Measurements from ENCODE around the gene FSTL1.

DNA sequence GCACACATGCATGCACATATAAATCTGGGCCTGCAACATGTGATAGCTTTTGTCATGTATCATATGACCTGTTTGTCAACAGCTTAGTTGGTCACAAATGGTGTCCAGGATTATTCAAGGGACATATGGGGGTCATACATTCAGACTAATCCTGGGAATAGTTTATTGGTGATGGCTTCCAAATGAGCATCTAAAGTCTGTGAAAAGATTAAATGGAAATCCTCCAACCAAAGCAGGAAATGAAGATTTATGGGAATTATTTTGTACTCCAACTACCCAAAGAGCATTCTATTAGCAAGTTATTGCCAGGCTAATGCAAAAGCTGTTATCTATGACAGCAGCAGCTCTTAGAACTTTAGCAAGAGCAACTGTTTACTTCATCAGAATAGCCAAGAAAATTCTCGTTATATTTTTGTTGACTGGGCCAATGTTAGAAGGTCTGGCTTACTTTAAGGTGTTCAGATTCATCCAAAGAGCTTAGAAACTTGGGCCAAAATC, 7.1 kb downstream of the FSTL1 start:
- TF ChIP-seq SUZ12 (IDR thresholded peaks at IDR 0.05) (no peak), FOXM1 (IDR thresholded peaks at IDR 0.05; ENCODE audit: borderline replicate concordance) (no peak), L3MBTL2 (conservative IDR thresholded peaks at IDR 0.05) (no peak), FOXA1 (IDR thresholded peaks at IDR 0.05) (no peak), ARNT (IDR thresholded peaks at IDR 0.05) (no peak), BHLHE40 (IDR thresholded peaks at IDR 0.05; ENCODE audit: borderline replicate concordance) (no peak), SP1 (IDR thresholded peaks at IDR 0.05) (no peak), LEF1 (IDR thresholded peaks at IDR 0.05; ENCODE audit: borderline replicate concordance) (no peak)

All from HEK293T (cell line).